ENCODE data around the gene ZNF41.
"Not testable (repeated sequence)": the region's sequence is repeated elsewhere in the genome, so short reads cannot be mapped to it uniquely, and the experiment has no call there.

Gene ZNF41

DNA sequence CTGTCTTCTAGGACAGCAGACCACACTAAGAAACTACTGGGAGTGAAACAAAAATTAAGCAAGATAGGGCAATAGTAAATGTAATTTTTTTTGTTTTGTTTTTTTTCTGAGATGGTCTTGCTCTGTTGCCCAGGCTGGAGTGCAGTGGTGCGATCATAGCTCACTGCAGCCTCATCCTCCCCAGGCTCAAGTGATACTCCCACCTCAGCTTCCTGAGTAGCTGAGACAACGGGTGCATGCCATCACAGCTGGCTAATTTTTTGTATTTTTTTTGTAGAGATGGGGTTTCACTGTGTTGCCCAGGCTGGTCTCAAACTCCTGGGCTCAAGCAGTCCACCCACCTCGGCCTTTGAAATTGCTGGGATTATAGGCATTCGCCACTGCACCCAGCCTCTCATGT lies 9.1 kb upstream of the ZNF41 start:
- not testable (repeated sequence) for DNase-seq (ENCODE audit: low read depth)

- DNase-seq (ENCODE audit: low read depth) = no peak
These were observed 6.7 kb upstream of the ZNF41 start for GRCh38 chrX:47489507-47490275.

DNA sequence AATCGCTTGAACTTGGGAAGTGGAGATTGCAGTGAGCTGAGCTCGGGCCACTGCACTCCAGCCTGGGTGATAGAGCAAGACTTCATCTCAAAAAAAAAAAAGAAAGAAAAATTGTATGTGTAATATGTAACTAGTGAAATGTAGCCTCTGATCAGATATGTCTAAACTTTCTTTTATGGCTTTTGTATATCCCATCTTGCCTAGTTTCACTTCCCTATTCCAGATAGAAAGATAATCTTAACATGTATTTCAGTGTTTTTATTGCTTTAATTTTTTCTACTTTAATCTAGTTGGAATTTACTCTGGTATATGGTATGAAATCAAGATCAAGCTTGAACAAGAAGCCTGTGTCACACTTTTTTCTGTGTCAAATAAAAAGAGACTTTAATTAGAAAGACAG lies 1.9 kb upstream of the ZNF41 start:
- no peak for DNase-seq (ENCODE audit: low read depth)

DNA sequence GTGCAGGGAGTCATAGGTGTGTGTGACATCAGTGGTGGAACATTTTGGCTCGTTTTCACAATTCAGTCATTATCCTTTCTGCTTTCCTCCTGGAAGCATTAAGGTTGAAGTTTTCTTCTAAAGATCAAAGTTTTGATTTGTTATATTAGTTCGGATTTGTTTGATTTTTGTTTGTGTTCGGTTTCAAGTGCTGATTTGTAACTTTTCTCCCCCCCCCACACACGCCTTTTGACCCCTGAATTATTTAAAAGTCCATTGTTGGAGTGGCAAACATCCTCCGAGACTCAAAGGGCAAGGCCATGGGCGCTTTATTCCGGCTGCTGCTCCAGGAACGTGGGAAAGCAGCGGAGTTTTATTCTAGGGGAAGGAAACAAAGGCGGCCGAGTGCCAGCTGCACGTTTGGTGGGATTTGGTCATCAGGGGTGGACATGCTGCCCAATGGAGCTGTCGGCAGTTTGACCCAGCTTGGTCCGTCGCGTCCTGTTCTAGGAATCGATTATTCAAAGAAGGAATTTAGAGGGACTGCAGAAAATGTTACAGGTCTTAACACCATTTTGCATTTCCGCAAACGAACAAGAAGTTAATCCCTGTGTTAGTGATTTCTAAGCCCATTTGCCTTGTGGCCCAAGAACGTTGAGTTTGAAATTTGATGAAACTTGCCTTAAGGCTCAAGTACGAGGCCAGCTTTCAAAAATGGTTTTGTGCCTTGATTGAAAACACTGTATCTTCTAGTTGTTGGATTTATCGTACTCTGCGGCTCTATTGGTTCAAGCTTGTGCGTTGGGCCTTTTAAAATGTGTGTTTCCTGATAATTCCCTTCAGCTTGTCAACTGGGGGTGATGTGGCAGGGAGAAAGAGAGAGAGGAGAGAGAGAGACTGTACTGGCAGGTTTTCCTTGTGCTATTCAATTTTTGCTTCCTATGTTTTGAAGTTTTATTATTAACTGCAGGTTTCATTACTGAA lies 565 bp upstream of the ZNF41 start:
- no peak for DNase-seq (ENCODE audit: low read depth)

- no peak for DNase-seq (ENCODE audit: low read depth)
These were observed 934 bp downstream of the ZNF41 start for GRCh38 chrX:47482065-47482511.

DNA sequence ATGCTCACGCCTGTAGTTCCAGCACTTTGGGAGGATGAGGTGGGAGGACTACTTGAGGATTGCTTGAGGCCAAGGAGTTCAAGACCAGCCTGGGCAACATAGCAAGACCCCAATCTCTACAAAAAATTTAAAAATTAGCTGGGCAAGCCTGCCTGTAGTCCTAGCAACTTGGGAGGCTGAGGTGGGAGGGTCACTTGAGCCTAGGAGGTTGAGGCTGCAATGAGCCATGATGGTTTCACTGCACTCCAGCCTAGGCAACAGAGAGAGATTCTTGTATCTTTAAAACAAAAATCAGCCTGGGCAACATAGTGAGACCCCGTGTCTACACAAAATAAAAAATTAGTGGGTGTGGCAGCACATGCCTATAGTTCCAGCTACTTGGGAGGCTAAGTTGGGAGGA lies 1.9 kb downstream of the ZNF41 start:
- no peak for DNase-seq (ENCODE audit: low read depth)

GRCh38 chrX:47480576-47480975 lies 2.4 kb downstream of the ZNF41 start:
- DNase-seq (ENCODE audit: low read depth) = no peak

GRCh38 chrX:47475476-47475875 lies 7.5 kb downstream of the ZNF41 start:
- DNase-seq (ENCODE audit: low read depth) = no peak

- DNase-seq (ENCODE audit: low read depth) = no peak
These were observed 15.9 kb downstream of the ZNF41 start for GRCh38 chrX:47467106-47467505.

DNA sequence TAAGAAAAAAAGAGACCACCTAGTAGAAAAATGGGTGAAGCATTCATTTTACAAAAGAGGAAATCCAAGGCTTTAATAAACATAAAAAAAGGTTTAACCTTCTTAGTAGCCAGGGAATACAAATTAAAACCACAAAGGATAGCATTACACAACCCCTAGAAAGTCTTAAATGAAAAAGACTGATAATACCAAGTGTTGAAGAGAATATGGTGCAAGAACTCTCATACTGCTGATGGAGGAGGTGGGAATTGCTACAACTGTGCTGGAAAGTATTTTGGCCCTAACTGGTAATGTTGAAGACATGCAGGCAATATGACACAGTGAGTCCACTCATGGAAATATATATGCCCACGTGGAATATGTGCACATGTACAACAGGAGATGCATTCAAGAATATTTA lies 22.5 kb downstream of the ZNF41 start:
- DNase-seq (ENCODE audit: low read depth) = no peak

DNA sequence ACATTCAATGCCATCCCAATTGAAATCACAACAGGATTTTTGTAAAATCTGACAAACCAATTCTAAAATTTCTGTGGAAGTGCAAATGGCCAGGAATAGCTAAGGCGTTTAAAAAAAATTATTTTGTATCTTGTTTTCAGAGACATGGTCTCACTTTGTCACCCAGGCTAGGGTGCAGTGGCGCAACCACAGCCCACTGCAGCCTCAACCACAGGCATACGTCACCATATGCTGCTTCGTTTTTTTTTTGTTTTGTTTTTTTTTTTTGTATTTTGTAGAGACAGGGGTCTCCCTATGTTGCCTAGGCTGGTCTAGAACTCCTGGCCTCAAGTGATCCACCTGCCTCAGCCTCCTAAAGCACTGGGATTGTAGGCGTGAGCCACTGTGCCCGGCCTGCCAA lies 24.5 kb downstream of the ZNF41 start:
- no peak for DNase-seq (ENCODE audit: low read depth)

DNA sequence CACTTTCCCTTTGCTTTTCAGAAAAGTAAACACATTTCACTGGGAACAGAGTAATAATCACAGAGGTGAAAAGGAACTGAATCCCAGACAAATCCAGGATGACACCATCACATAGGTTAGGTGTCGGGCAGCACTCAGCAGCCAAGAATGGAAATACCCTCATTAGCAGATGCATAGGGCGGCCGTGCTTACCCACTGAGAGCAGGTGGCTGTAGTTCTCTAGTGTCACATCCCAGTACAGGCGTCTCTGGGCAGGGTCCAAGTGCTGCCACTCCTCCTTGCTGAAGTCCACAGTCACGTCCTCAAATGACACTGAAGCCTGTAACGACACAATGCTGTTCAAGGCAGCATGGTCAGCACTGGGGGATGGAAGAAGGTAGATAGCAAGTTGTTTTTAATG lies 26.9 kb downstream of the ZNF41 start:
- no peak for DNase-seq (ENCODE audit: low read depth)

- DNase-seq (ENCODE audit: low read depth) = no peak
These were observed 30.9 kb downstream of the ZNF41 start for GRCh38 chrX:47452112-47452511.

DNA sequence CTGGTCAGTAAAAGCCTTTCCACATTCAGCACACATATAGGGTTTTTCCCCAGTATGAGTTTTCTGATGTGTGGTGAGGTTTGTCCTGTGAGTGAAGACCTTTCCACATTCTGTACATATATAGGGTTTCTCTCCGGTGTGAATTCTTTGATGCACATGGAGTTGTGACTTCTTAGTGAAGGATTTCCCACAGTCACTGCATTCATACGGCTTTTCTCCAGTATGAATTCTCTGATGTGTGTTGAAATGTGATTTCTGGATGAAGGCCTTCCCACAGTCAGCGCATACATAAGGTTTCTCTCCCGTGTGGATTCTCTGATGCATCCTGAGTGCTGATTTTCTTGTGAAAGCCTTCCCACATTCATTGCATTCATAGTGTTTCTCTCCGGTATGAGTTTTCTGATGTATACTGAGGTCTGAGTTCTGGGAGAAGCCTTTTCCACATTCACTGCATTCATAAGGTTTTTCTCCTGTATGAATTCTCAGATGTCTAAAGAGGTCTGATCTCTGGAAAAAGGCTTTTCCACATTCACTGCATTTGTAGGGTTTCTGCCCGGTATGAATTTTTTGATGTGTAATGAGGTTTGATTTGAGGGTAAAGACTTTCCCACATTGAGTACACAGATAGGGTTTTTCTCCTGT lies 34.7 kb downstream of the ZNF41 start:
- DNase-seq (ENCODE audit: low read depth) = no peak

DNA sequence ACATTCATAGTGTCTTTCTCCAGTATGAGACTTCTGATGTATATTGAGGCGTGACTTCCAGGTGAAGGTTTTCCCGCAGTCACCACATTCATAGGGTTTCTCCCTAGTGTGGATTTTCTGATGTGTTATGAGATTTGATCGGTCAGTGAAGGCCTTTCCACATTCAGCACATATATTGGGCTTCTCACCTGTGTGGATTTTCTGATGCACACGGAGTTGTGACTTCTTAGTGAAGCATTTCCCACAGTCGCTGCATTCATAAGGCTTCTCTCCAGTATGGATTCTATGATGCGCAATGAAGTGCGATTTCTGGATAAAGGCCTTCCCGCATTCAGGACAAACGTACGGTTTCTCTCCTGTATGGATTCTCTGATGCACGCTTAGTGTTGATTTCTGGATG lies 35.4 kb downstream of the ZNF41 start:
- no peak for DNase-seq (ENCODE audit: low read depth)

DNA sequence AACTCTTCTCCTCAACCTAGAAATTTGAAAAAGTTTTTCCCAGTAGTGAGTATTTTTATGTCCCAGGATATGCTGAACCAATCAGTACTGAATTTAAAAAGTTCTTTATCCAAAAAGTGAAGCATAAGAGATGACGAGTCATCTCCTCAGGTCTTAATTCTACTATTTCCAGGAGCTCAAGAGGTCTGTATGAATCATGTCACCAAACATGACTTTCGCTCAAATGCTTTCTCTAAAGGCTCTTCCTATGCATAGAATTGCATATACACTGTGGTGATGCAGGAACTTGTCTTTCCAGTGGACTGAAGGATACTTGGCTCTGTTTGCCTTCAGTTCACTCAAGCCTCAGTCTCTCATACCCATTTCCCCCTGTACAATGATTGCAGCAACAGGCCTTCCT lies 36.1 kb downstream of the ZNF41 start:
- DNase-seq (ENCODE audit: low read depth) = no peak

- DNase-seq (ENCODE audit: low read depth) = no peak
These were observed 36.6 kb downstream of the ZNF41 start for GRCh38 chrX:47446431-47446830.

DNA sequence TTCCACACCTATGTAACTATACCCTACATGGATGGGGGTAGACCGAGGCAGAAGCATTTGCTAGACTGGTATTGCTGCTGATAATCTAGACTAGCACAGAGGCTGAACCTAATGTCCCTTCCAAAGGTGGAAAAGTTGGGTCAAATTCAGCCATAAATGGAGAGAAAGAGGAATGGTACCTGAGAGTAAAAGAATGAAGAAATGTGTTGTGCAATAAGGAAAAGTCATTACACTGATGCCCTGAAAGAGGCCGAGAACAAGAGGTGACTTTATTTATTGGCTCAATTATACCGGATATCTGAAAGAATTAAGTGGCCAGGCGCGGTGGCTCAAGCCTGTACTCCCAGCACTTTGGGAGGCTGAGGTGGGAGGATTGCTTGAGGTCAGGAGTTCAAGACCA lies 52.1 kb downstream of the ZNF41 start:
- DNase-seq (ENCODE audit: low read depth) = no peak

DNA sequence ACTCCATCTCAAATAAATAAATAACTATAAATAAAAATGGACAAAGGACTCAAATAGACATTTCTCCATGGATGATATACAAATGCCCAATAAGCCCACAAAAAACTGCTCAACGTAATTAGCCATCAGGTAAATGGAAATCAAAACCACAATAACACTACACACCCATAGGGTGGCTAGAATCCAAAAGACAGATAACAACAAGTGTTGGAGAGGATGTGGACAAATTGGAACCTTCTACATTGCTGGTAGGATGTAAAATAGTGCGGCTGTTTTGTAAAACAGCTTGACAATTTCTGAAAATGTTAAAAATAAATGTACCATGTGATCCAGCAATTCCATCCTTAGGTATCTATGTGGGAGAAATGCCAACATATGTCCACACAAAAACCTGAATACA lies 60.6 kb downstream of the ZNF41 start:
- no peak for DNase-seq (ENCODE audit: low read depth)

- DNase-seq (ENCODE audit: low read depth) = no peak
These were observed 62.1 kb downstream of the ZNF41 start for GRCh38 chrX:47420962-47421361.

GRCh38 chrX:47420265-47420664 lies 62.8 kb downstream of the ZNF41 start:
- DNase-seq (ENCODE audit: low read depth) = no peak

- DNase-seq (ENCODE audit: low read depth) = no peak
These were observed 69.8 kb downstream of the ZNF41 start for GRCh38 chrX:47413179-47413594.
